ENCODE results near the gene ATP2B1. TPM values are rescaled to one million over a fixed set of nuclear protein-coding genes. Genes with fewer than 3 reads are reported as not detected.

Gene ATP2B1
- total and polyA plus RNA-seq, 2 donors (not counting 3 experiments of a cell fraction or from before 2014, with no cell fraction given): 6.4 to 28.0 TPM

DNA sequence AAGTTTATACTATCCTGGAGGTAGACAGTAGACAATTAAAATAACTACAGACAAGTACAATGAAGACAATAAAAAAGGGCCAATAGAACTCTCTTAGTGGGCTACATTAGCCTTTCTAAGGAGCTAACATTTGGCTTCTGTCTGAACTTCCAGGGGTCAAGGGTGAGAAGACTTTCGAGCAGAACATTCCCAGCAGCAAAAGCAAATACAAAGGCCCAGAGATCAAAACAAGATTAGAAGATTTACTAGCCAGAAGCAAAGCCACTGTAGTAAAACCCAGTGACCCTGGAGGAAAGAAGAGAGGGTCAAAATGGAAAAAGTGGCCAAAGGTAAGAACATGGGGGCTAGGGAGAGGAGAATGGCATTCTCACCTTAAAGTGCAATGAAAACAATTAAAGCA lies 63.2 kb downstream of the ATP2B1 start:
- POLR2A ChIA-PET: no interaction called here
- no peaks in the 10 kb centered on the region for H3K79me2 ChIP-seq (ENCODE audit: control insufficient read depth, insufficient read depth, low read length)
- CTCF ChIA-PET: no interaction called here

More for the DNA sequence above, 63.2 kb downstream of the ATP2B1 start:
- no peaks in the 10 kb centered on the region for H3K36me3 ChIP-seq (ENCODE audit: control insufficient read depth in 2 of 2, extremely low read depth in 1 of 2, insufficient read depth in 2 of 2, low read length in 2 of 2)
- no peaks in the 10 kb centered on the region for H3K4me1 ChIP-seq (ENCODE audit: control insufficient read depth, extremely low read depth, insufficient read depth, low read length)
- no peaks in the 10 kb centered on the region for H3K9me1 ChIP-seq (replicated peaks; ENCODE audit: control insufficient read depth, extremely low read depth, insufficient read depth, low read length)
- H3K9ac ChIP-seq (replicated peaks; ENCODE audit: extremely low read depth, insufficient read depth, low read length): no peak overlapping the region
- dilution Hi-C loops (cut with MboI; ENCODE audit: extremely low pct_ligation_motif_present, low sequenced_read_pairs): no loop called here
- DNase-seq (ENCODE audit: low read depth, low spot score) (no peak), FAIRE-seq (no peak)
- H3K4me3 ChIP-seq (replicated peaks in 1 of 3; ENCODE audit: insufficient read depth in 1 of 3, low read depth in 1 of 3, low read length in 3 of 3): no peak overlapping the region
- no peaks in the 10 kb centered on the region for H4K20me1 ChIP-seq (replicated peaks; ENCODE audit: control insufficient read depth, extremely low read depth, insufficient read depth, low read length)
- no peak overlapping the region for H3K4me2 ChIP-seq (ENCODE audit: insufficient read depth, low read length)
- intact Hi-C loops (cut with micrococcal nuclease): no loop called here
- no TSS peak for BruUV-seq (replicated peaks)
- no peaks in the 10 kb centered on the region for H3K27me3 ChIP-seq (ENCODE audit: control insufficient read depth in 2 of 2, insufficient read depth in 2 of 2, low read length in 2 of 2)
- no peak overlapping the region for H2AFZ ChIP-seq (ENCODE audit: low read depth, low read length)
- H3K27ac ChIP-seq (ENCODE audit: insufficient read depth, low read depth, low read length): no peak overlapping the region
- no peaks in the 10 kb centered on the region for H3K9me3 ChIP-seq (replicated peaks; ENCODE audit: control insufficient read depth, insufficient read depth, low read length)
- no peak for TF ChIP-seq GATA2 (IDR thresholded peaks at IDR 0.05; ENCODE audit: insufficient read depth, insufficient read length, low read depth, low read length)
- no peak for TF ChIP-seq POLR2AphosphoS5 (IDR thresholded peaks at IDR 0.05; ENCODE audit: insufficient read depth, low read depth, low read length)
- no peak for TF ChIP-seq MYC (IDR thresholded peaks at IDR 0.05; ENCODE audit: low read depth, low read length)
- no peak for TF ChIP-seq JUN (IDR thresholded peaks at IDR 0.05; ENCODE audit: borderline replicate concordance, insufficient read depth, insufficient read length, low read depth)
- no peak for TF ChIP-seq POLR2A (IDR thresholded peaks at IDR 0.05; ENCODE audit: low read depth, low read length)
- TF ChIP-seq EZH2 (IDR thresholded peaks at IDR 0.05; ENCODE audit: borderline replicate concordance, low read depth, low read length, severe bottlenecking): no peak
- TF ChIP-seq, protein P1, sequence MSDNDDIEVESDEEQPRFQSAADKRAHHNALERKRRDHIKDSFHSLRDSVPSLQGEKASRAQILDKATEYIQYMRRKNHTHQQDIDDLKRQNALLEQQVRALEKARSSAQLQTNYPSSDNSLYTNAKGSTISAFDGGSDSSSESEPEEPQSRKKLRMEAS (IDR thresholded peaks at IDR 0.05; ENCODE audit: insufficient read depth, insufficient read length): no peak
- TF ChIP-seq FOS (IDR thresholded peaks at IDR 0.05; ENCODE audit: borderline replicate concordance, insufficient read depth, low read length): no peak
- no peak for TF ChIP-seq CTCF (IDR thresholded peaks at IDR 0.05; ENCODE audit: extremely low read depth in 1 of 2, insufficient read depth in 1 of 2, low read depth in 1 of 2, low read length in 2 of 2)

Measured in endothelial cell of umbilical vein (primary cell).